Thymus (tissue), 11 donors: ENCODE data around the gene OTOF. TPM values are rescaled to one million over a fixed set of nuclear protein-coding genes. Genes with fewer than 3 reads are reported as not detected.

Source experiments
- DNase-seq, 9 donors: peaks; one replicate each; pipeline ENCODE4 v3.0.0-alpha.2; 2013; ENCODE audit warnings: low spot score in 9 of 9, low read depth in 6 of 9, missing footprints in 1 of 9
- H3K27ac ChIP-seq, 2 donors: one replicate each; pipeline ENCODE4 v1.5.1; 2013; ENCODE audit warnings: control low read depth in 1 of 2, low read depth in 1 of 2, low read length in 1 of 2, mild to moderate bottlenecking in 1 of 2, moderate library complexity in 1 of 2
- H3K27me3 ChIP-seq, 2 donors: one replicate each; pipeline ENCODE4 v1.5.1; 2013; ENCODE audit warnings: low read length in 1 of 2; ENCODE audit not compliant: control insufficient read depth in 2 of 2, insufficient read depth in 1 of 2
- H3K36me3 ChIP-seq, 2 donors: one replicate each; pipeline ENCODE4 v1.5.1; 2013; ENCODE audit warnings: low read length in 1 of 2, mild to moderate bottlenecking in 1 of 2, moderate library complexity in 1 of 2; ENCODE audit not compliant: control insufficient read depth in 2 of 2, insufficient read depth in 2 of 2
- H3K4me1 ChIP-seq, 2 donors: one replicate each; pipeline ENCODE4 v1.5.1; 2013; ENCODE audit warnings: low read length in 2 of 2; ENCODE audit not compliant: control insufficient read depth in 2 of 2, insufficient read depth in 2 of 2
- H3K4me3 ChIP-seq, 2 donors: one replicate each; pipeline ENCODE4 v1.5.1; 2013; ENCODE audit warnings: low read length in 2 of 2, control low read depth in 1 of 2, mild to moderate bottlenecking in 1 of 2
- H3K9me3 ChIP-seq, 2 donors: one replicate each; pipeline ENCODE4 v1.5.1; 2013; ENCODE audit warnings: low read length in 1 of 2, mild to moderate bottlenecking in 1 of 2; ENCODE audit not compliant: control insufficient read depth in 2 of 2, insufficient read depth in 1 of 2
- WGBS: extraction: QIAGEN DNeasy Blood & Tissue Kit; methylation state at CpG from one replicate; pipeline ENCODE4 v1.1.7; 2013; 5-methylcytosine and 5-hydroxymethylcytosine counted together
- polyA plus RNA-seq: library from polyadenylated mRNA; stranded (reverse); fragments of 200-250 nt; gene quantifications from one replicate; pipeline ENCODE4 v1.2.3, GENCODE V29; 2013
- total RNA-seq: library from RNA; stranded (reverse); fragments of 120-200 nt; gene quantifications from one replicate; pipeline ENCODE4 v1.2.4, GENCODE V29; 2013
- donor health status: healthy.

Gene OTOF
- total and polyA plus RNA-seq, 2 donors = 0.42 to 0.71 TPM

- Histone ChIP-seq H3K9me3 (no peaks in the 10 kb centered on the region), H3K27ac (no peak overlapping the region), H3K4me3 (no peak overlapping the region), H3K27me3 (peaks cover 0 to 8% of the 10 kb centered on the region in 2 donors), H3K4me1 (peaks cover 0 to 2% of the 10 kb centered on the region in 2 donors), H3K36me3 (no peaks in the 10 kb centered on the region)
- WGBS = 95% methylated on average over 21 of the region's 21 CpGs
- DNase-seq = no peak
Measured at GRCh38 chr2:26479789-26480565, 2.1 kb upstream of the OTOF start.

- H3K4me3 ChIP-seq = no peak overlapping the region
- no peaks in the 10 kb centered on the region for H3K9me3 ChIP-seq
- H3K27ac ChIP-seq = no peak overlapping the region
- H3K4me1 ChIP-seq = peaks cover 0 to 2% of the 10 kb centered on the region in 2 donors
- peaks cover 0 to 8% of the 10 kb centered on the region in 2 donors for H3K27me3 ChIP-seq
- WGBS = 97% methylated on average over 25 of the region's 25 CpGs
- no peak for DNase-seq
- no peaks in the 10 kb centered on the region for H3K36me3 ChIP-seq
Measured at GRCh38 chr2:26479131-26479788, 1.3 kb upstream of the OTOF start.

DNA sequence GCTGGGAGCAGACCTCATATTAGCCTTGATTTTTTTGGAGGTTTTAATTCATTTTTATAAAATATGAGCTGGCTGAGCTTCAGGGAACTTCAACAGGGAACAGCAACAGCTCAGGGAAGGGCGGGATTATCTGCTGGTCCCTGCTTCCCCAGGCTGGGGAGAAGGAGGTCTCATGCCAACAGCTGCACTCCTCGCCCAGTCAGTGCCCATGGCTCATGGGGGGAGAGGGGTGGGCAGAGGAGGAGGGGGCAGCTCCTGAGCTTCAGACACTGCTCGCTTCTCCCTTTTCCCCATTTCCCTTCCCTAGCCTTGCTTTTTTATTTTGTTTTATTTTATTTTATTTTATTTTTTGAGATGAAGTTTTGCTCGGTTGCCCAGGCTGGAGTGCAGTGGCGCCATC, 442 bp upstream of the OTOF start:
- Histone ChIP-seq H3K27me3 (peaks cover 0 to 8% of the 10 kb centered on the region in 2 donors), H3K4me3 (no peak overlapping the region), H3K27ac (no peak overlapping the region), H3K4me1 (peaks cover 0 to 2% of the 10 kb centered on the region in 2 donors), H3K9me3 (no peaks in the 10 kb centered on the region), H3K36me3 (no peaks in the 10 kb centered on the region)
- no peak for DNase-seq
- 98% methylated on average over 5 of the region's 5 CpGs for WGBS

DNA sequence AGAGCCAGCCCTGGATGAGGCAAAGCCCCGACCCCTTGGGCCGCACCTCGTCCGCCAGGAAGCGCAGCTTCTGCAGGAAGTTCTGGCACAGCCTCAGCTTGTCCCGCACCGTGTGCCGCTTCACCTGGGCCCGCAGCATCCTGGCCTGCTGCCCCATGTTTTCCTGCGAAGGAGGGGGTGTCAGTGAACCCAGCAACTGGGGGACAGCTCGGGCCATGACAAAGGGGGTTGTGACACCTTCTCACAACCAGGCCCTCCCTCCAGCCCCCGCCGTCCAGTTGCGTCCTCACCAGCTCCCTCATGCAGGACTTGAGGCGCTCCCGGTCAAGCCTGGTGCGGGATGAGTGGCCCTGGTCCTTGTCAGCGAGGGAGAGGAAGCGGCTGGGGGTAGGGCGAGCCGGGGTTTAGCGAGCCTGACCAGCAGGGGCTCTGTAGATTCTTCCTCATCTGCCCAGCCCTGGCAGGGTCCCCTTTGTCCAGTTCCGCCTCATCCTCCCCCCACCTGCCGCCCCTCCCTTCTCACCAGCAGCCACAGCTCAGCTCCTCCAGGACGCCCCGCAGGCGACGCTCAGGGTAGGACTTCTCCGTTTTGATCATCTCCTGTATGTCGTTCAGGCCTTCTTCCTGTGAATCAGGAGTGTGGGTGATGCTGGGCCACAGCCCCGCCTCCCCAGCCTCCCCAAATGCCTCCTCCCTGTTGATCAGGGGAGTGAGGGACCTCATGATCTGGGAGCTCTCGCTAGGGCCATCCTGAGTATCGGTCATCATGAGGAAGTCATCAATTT, 606 bp downstream of the OTOF start:
- 57% methylated on average over 33 of the region's 33 CpGs for WGBS
- Histone ChIP-seq H3K4me1 (peaks cover 0 to 2% of the 10 kb centered on the region in 2 donors), H3K9me3 (no peaks in the 10 kb centered on the region), H3K27ac (no peak overlapping the region), H3K4me3 (no peak overlapping the region), H3K27me3 (peaks cover 0 to 8% of the 10 kb centered on the region in 2 donors), H3K36me3 (no peaks in the 10 kb centered on the region)
- DNase-seq = no peak

- H3K27ac ChIP-seq = no peak overlapping the region
- WGBS = 94% methylated on average over 22 of the region's 22 CpGs
- peaks cover 0 to 8% of the 10 kb centered on the region in 2 donors for H3K27me3 ChIP-seq
- H3K36me3 ChIP-seq = no peaks in the 10 kb centered on the region
- H3K4me3 ChIP-seq = no peak overlapping the region
- peaks cover 0 to 2% of the 10 kb centered on the region in 2 donors for H3K4me1 ChIP-seq
- no peak for DNase-seq
- no peaks in the 10 kb centered on the region for H3K9me3 ChIP-seq
Measured at GRCh38 chr2:26475832-26476501, 2.0 kb downstream of the OTOF start.

GRCh38 chr2:26475037-26475436, 2.9 kb downstream of the OTOF start:
- peaks cover 0 to 2% of the 10 kb centered on the region in 2 donors for H3K4me1 ChIP-seq
- WGBS = 97% methylated on average over 6 of the region's 6 CpGs
- H3K36me3 ChIP-seq = no peaks in the 10 kb centered on the region
- H3K4me3 ChIP-seq = no peak overlapping the region
- H3K27me3 ChIP-seq = peaks cover 0 to 8% of the 10 kb centered on the region in 2 donors
- H3K27ac ChIP-seq = no peak overlapping the region
- H3K9me3 ChIP-seq = no peaks in the 10 kb centered on the region
- DNase-seq = no peak

GRCh38 chr2:26474261-26474785, 3.6 kb downstream of the OTOF start:
- Histone ChIP-seq H3K27ac (no peak overlapping the region), H3K4me1 (peaks cover 0 to 2% of the 10 kb centered on the region in 2 donors), H3K4me3 (no peak overlapping the region), H3K36me3 (no peaks in the 10 kb centered on the region), H3K27me3 (peaks cover 0 to 8% of the 10 kb centered on the region in 2 donors), H3K9me3 (peaks cover 0 to 3% of the 10 kb centered on the region in 2 donors)
- no peak for DNase-seq
- 96% methylated on average over 14 of the region's 14 CpGs for WGBS

- DNase-seq = no peak
- Histone ChIP-seq H3K27me3 (peaks cover 0 to 8% of the 10 kb centered on the region in 2 donors), H3K9me3 (peaks cover 2 to 6% of the 10 kb centered on the region in 2 donors), H3K27ac (no peak overlapping the region), H3K4me3 (no peak overlapping the region), H3K36me3 (no peaks in the 10 kb centered on the region), H3K4me1 (peaks cover 0 to 2% of the 10 kb centered on the region in 2 donors)
- 98% methylated on average over 9 of the region's 9 CpGs for WGBS
Measured at GRCh38 chr2:26473796-26474195, 4.1 kb downstream of the OTOF start.
